Endothelial cell (in vitro differentiated cells): Measurements from ENCODE around the gene FDX2. TPM values are rescaled to one million over a fixed set of nuclear protein-coding genes. Genes with fewer than 3 reads are reported as not detected.

Experiments
- DNase-seq: peaks from one replicate; pipeline ENCODE4 v3.0.0; 2021; ENCODE audit warnings: low spot score
- H3K27ac Mint-ChIP-seq: one replicate; pipeline ENCODE4 v1.8.0; 2021; ENCODE audit warnings: mixed read lengths, inconsistent platforms; ENCODE audit not compliant: unreplicated experiment
- H3K27me3 Mint-ChIP-seq: one replicate; pipeline ENCODE4 v1.8.0; 2021; ENCODE audit warnings: mild to moderate bottlenecking, moderate library complexity, mixed read lengths, inconsistent platforms; ENCODE audit not compliant: unreplicated experiment
- H3K36me3 Mint-ChIP-seq: one replicate; pipeline ENCODE4 v1.8.0; 2021; ENCODE audit warnings: mild to moderate bottlenecking, low read depth, mixed read lengths, inconsistent platforms; ENCODE audit not compliant: unreplicated experiment
- H3K4me1 Mint-ChIP-seq: one replicate; pipeline ENCODE4 v1.8.0; 2021; ENCODE audit warnings: mild to moderate bottlenecking, mixed read lengths, inconsistent platforms; ENCODE audit not compliant: unreplicated experiment
- H3K4me3 Mint-ChIP-seq: one replicate; pipeline ENCODE4 v1.8.0; 2021; ENCODE audit warnings: mild to moderate bottlenecking, mixed read lengths, inconsistent platforms; ENCODE audit not compliant: unreplicated experiment
- H3K9me3 Mint-ChIP-seq: one replicate; pipeline ENCODE4 v1.8.0; 2021; ENCODE audit warnings: mixed read lengths, inconsistent platforms; ENCODE audit not compliant: unreplicated experiment
- total RNA-seq: library from RNA; stranded (reverse); fragmentation: NEBNext Ultra II Directional; extraction: Animal tissue kit (Norgen Biotek cat#: 25700); gene quantifications from one replicate; pipeline ENCODE4 v1.2.1, GENCODE V29; 2021; ENCODE audit not compliant: unreplicated experiment
- TF ChIP-seq, protein P1 (sequence below): fragments of 200-600 bp; sonication (generic); IDR thresholded peaks from one replicate; pipeline ENCODE4 v1.5.0; 2021; ENCODE audit warnings: antibody characterized with exemption; ENCODE audit not compliant: unreplicated experiment

The FDX2 gene
- total RNA-seq, 1 donor from 2014 or later = 18.9 TPM

DNA sequence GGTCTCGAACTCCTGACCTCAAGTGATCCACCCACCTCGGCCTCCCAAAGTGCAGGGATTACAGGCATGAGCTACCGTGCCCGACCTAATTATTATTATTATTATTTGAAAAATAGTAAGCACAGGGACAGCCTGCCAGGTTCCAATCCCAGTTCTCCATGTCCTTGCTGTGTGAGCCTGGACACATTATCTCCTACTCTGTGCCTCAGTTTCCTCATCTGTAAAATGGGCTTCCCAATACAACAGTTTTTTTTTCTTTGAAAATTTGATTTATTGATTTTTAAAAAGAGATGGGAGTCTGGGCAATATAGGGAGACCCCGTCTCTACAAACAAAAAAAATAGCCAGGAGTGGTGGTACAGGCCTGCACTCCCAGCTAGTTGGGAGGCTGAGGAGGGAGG is 9.5 kb downstream of the FDX2 start:
- Mint-ChIP-seq H3K9me3 (no peaks in the 10 kb centered on the region), H3K27ac (no peak overlapping the region), H3K4me3 (no peak overlapping the region), H3K4me1 (no peaks in the 10 kb centered on the region), H3K27me3 (peaks cover 4% of the 10 kb centered on the region), H3K36me3 (peaks cover 8% of the 10 kb centered on the region)
- no peak for DNase-seq
- TF ChIP-seq, protein P1, sequence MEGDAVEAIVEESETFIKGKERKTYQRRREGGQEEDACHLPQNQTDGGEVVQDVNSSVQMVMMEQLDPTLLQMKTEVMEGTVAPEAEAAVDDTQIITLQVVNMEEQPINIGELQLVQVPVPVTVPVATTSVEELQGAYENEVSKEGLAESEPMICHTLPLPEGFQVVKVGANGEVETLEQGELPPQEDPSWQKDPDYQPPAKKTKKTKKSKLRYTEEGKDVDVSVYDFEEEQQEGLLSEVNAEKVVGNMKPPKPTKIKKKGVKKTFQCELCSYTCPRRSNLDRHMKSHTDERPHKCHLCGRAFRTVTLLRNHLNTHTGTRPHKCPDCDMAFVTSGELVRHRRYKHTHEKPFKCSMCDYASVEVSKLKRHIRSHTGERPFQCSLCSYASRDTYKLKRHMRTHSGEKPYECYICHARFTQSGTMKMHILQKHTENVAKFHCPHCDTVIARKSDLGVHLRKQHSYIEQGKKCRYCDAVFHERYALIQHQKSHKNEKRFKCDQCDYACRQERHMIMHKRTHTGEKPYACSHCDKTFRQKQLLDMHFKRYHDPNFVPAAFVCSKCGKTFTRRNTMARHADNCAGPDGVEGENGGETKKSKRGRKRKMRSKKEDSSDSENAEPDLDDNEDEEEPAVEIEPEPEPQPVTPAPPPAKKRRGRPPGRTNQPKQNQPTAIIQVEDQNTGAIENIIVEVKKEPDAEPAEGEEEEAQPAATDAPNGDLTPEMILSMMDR = no peak

DNA sequence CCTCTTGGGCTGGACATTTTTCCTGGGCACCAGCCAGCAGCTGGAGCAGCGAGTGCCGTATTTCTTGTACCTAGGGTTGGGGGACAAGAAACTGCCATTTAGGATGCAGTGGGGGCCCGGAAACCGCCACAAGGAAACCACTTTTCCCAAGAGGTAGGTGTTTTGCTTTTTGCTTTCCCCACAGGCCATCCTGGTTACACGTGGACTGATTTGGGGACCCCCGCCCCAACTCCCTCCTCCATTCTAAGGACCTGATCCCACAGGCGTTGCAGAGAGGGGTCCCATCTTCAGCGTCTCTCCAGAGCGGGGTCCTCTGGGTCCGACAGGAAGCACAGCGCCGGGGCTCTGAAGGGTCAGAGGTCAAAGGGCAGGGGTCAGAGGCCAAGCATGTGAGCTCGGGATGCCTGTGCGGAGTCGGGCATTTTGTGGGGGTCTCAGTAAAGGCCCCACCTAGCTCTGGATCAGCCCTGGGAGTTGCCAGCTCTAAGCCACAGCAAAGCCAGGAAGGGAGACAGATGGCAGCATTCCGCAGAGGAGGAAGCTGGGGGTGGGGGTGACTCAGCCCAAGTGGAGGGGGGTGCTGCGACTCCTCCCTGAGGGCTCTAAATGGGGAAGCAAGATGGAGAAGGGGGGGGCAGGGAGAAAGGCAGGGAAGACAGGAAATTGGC is 10.5 kb downstream of the FDX2 start:
- Mint-ChIP-seq H3K9me3 (no peaks in the 10 kb centered on the region), H3K27ac (no peak overlapping the region), H3K4me3 (no peak overlapping the region), H3K4me1 (no peaks in the 10 kb centered on the region), H3K36me3 (peaks cover 8% of the 10 kb centered on the region), H3K27me3 (peaks cover 5% of the 10 kb centered on the region)
- no peak for DNase-seq
- TF ChIP-seq, protein P1 = no peak

DNA sequence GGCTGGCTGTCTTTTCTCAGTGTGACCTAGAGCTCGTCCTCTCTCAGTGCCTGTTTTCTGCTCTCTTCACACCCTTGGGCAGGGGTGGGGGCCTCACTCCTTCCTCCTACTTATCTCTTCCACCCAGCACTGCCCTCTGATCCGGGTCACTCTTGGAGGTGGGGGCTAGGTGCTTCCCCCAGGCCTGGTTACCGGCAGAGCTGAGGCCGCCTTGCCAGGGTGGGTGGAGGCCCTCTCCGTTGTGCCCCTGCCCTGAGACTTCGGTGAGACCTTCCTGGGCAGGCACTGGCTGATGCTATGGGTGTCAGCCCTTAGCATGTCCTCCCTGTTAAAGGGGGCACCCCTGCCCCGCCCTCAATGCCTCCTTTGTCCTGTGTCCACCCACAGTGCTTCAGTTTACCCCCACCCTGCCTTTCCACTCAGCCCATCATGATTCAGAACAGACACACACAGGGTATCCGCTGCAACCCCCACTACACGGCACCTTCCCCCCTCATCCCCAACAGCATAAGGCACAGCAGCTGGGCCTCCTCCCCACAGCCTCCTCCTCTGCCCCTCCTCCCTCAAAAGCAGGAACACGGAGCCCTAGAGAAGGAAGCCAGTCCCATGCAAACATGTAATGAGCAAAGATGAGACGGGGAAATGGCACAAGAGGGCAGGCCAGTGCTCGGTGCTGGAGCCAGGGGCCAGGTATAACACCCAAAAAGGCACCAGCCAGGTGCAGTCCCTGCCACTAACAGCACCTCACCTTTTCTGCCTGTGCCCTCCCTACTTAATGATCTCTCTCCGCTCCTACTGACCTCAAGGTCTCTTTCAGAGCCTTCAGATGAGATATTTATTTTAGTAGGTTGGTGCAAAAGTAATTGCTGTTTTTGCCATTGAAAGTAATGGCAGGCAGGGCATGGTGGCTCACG is 16.0 kb downstream of the FDX2 start:
- peaks cover 4% of the 10 kb centered on the region for H3K4me1 Mint-ChIP-seq
- H3K36me3 Mint-ChIP-seq = peaks cover 8% of the 10 kb centered on the region
- no peak overlapping the region for H3K4me3 Mint-ChIP-seq
- TF ChIP-seq, protein P1 = no peak
- H3K9me3 Mint-ChIP-seq = no peaks in the 10 kb centered on the region
- peaks cover 15% of the 10 kb centered on the region for H3K27me3 Mint-ChIP-seq
- no peak overlapping the region for H3K27ac Mint-ChIP-seq
- no peak for DNase-seq

DNA sequence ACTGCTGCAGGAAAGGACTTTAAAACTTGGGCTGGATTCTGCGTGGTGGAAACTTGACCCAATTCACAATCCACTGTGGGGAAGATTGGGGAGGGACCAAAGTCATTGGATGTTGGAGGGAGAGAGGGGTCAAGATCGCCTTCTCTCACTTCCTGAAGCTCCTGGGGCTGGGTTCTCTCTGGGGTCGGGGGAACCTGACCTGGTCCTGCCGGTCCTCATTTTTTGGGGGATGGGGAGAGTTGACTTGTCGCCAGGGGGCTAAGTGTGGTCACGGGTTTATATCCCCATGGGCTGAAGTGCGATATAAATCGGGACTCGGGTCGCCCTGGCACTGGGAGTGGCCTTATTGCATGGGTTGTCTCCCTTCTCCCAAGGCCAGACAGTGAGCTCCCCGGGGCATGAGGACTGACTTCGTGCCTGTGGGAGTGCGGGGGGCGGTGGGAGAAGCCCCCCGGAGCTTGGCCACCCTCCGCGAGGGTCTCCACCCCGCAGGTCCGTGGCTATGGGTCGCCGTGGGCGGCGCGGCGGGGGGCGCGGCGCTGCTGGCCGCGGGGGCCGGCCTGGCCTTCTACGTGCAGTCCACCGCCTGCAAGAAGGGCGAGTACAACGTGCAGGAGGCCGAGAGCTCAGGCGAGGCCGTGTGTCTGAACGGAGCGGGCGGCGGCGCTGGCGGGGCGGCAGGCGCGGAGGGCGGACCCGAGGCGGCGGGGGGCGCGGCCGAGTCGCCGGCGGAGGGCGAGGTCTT is 19.8 kb downstream of the FDX2 start:
- DNase-seq = peak; percentile 44
- H3K27ac Mint-ChIP-seq = no peak overlapping the region
- H3K4me1 Mint-ChIP-seq = peaks cover 4% of the 10 kb centered on the region
- no peaks in the 10 kb centered on the region for H3K9me3 Mint-ChIP-seq
- TF ChIP-seq, protein P1 = no peak
- H3K4me3 Mint-ChIP-seq = no peak overlapping the region
- peaks cover 34% of the 10 kb centered on the region for H3K27me3 Mint-ChIP-seq
- H3K36me3 Mint-ChIP-seq = peaks cover 8% of the 10 kb centered on the region
